ENCODE measurements around the gene UPK2.

Gene UPK2

DNA sequence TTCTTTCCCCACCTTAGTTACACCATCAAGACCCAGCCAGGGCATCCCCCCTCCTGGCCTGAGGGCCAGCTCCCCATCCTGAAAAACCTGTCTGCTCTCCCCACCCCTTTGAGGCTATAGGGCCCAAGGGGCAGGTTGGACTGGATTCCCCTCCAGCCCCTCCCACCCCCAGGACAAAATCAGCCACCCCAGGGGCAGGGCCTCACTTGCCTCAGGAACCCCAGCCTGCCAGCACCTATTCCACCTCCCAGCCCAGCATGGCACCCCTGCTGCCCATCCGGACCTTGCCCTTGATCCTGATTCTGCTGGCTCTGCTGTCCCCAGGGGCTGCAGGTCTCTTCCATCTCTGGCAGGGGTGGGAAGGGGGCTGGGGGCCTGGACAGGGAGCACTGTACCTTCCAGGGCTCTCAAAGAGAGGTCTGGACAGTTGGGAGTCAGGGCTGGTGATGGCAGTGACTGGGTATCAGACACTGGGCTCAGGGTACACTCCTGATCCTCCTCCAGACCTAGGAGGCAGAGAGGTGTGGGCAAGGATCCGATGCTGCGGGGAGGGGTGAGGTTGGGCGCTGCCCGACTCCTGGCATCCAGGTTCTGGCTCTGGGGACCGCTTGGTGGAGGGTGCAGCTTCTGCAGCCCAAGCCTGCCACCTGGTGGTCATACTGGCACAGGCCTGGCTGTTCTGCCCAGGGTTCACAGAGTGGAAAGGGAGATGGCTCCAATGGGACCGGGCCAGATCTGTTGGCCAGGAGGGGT, at the start of gene UPK2:
UPK2 (plus strand) TSS at position 205 of the 753 bp plus-strand sequence; CDS start at position 258, 53 bp downstream.
- in situ Hi-C loops (cut with HindIII; ENCODE audit: low sequenced_read_pairs) = no loop called here

DNA sequence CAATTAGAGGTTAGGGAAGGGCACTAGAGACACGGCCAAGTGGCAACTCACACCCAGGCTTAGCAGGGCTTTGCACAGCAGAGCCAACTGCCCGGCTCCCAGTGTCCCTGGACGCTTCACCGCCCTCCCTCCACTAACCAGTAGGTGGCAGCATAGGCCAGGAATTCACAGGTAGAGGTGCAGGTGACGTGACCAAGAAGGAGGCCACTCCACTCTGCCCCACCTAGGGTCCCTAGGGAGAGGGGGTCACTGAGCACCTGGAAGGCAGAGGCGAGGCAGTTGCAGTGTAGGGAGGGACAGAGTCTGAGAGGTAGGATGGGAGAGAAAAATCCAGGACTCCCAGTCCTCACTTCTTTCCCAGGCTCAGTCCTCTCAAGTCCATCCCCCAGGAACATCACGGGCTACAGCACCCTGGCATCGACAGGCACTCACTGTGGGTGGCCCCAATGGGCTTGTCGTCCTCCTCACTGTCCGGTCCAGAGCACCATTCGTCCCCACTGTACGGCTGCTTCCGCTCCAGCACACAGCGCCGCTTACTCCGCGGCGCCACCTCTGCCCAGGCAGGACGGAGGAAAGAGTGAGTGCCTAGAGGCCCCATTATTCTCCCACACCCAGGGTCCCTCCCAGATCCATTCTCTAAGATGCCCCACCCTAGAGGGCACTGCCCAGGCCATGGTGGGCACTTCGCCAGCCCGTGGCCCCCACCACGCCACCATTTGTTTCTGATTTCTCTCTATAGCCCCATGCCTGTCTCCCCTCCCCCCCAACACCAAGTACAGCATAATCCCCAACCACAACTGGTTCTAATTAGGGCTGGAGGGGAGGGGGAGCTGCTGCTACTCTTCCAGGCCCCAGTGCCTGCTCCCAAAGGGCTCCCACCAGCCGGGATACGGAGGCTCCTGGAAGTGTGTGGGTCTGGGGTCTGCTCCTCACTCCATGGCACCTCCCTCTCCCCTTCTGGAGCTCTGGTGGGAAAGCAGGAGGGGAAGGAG, 48.8 kb upstream of the UPK2 start:
- in situ Hi-C loops (cut with HindIII; ENCODE audit: low sequenced_read_pairs) = loop anchor here (10.0 kb wide), 1 partner anchor 113 kb away; the partner anchor contains the start of gene DDX6

DNA sequence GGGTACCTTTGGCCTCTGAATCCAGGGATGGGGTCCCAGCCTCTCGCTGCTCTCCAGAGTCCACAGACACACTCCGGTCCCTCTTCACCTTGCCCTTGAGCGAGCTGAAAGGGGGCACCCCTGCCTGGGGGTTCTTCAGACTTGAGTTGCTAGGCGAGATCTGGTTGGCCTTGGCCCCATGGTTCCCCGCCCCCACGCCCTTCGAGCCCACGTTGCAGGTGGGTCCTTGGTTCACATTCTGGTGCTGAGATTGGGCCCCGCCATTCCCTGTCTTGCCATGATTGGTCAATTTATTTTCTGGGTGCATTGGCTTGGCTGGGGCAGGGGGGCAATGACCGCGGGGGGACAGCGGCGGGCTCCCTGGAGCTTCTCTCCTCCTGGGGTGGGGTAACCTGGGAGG, 47.8 kb upstream of the UPK2 start:
- in situ Hi-C loops (cut with HindIII; ENCODE audit: low sequenced_read_pairs) = loop anchor here (10.0 kb wide), 1 partner anchor 113 kb away; the partner anchor contains the start of gene DDX6

DNA sequence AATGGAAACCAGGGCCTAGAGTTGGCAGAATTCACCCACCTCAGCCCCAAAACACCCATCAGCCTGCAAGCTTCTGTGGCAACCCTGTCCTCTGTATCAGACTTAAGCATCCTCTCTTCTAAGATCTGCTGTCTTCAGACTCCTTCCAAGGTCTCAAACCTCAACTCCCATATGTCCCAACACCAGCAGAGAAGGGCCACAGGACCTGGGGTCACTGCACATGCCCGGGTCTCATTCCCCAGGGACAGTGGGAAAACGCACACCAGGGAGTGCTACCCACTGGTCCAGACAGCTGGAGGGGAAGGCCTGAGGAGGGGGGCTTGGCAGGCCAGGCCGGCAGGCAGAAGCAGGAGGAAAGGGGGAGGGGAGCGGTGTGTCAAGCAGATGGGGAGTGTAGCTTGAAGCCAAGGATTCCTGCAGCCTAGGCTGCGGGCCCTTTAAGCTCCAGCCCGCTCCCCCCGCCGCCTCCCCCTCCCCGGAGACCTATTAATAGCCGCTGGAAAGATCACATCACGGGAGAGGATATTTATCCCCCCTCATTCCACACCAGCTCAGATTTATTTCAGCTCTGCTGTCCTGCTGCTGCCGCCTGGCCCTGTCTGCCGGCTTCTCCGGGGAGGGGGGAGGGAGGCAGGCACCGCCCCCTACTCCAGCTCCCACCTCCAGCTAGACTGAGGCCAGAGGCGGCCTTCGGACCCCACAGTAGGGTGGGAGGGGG, 47.0 kb upstream of the UPK2 start:
- in situ Hi-C loops (cut with HindIII; ENCODE audit: low sequenced_read_pairs) = loop anchor here (10.0 kb wide), 1 partner anchor 114 kb away; the partner anchor contains the start of gene DDX6

DNA sequence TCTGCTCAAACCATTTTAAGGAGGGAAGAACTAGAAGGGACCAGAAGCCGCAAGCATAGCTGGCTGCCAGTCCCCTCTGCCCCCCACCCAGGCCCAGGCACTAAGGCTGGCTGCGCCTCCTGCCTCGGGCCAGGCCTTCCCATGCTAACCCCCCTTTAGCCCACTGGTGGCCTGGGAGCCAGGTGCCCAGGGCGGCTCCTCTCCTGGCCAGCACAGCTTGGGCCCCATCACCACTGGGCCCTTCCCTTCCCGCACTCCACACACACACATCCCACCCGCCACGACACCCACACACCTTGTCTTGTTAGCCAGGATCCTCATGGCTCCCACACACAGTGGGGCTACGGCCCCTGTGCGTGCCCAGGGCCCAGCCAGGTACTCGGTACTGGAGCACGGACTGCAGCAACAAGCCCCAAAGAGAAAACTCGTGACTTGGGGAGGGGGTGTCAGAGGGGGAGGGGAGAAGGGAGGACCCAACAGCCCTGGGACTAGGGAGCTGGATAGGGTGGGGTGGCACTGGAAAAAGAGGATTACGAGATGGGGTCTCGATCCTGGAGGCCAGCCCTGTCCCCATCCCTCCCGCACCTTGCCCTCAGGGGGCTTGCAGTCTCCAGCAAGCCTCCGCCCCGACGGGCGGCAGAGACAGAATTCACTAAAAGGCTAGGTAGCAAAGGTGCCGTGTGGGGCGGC, 46.3 kb upstream of the UPK2 start:
- in situ Hi-C loops (cut with HindIII; ENCODE audit: low sequenced_read_pairs) = loop anchor here (10.0 kb wide), 1 partner anchor 115 kb away; the partner anchor contains the start of gene DDX6

DNA sequence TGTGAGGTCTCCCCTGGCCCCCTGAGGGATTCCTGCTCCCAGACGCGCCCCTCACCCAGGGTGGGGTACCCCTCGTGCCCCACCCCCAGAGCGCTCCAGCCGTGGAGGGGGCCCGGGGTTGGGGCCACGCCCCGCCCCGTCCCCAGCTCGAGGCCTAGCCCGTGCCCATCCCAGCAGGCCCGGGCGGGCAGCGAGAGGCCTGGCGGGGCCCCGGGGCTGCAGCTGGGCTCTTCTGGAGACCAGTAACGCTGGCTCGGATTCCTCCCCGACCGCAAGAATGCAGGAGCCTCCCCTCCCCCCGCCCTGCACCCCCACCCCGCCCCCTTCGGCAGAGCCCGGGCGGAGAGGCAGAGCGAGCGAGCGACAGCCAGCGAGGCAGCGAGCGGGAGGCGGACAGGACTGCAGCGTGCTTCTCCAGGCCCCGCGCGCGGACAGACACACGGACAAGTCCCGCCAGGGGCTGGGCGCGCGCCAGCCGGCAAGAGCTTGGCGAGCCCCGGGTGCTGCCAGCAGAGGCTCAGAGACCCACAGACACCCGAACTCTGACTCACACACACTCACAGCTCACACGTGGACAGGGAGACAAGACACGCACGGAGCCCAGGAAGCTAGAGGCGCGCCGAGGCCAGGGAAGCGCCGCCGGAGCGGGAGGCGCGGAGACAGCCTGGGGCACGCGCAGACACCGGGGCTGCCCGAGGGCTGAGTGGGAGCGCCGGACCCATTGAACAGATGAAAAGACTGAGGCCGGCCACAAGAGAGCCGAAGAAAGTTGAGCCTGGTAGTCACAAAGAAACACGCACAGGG, 45.6 kb upstream of the UPK2 start:
- in situ Hi-C loops (cut with HindIII; ENCODE audit: low sequenced_read_pairs) = no loop called here

DNA sequence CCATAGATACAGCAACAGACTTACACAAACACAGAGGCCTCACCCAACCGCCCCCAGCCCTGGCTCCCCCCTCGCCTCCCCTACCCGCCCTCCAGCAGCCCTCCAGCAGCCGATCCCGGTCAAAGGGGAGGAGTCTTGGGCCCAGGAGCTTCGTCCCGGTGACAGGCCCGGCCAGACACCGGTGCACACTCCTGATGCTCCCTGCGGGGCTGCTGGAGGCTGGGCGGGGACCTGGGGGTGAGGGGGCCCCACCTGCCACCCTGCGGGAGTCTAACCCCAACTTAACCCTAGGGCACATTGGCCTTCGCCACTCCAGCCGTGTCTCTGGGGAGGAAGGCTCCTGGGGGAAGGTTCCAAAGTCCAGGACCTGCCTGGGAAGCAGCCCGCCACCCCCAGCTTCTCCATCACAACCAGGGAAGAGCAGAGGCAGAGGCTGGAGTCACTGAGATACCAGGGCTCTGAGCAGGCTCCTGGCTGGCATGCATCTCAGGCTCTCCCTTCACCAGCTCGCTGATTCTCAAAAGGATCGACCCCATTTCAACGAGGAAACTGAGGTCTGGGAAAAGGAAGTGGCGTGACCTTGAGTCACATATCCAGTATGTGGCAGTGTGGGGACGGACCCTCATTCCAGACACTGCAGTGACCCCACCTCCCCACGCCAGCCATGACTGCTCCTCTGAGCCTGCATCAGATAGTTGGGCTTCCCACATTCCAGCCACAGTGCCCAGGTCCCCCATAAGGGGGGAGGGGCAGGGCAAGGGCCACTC, 44.8 kb upstream of the UPK2 start:
- in situ Hi-C loops (cut with HindIII; ENCODE audit: low sequenced_read_pairs) = no loop called here

DNA sequence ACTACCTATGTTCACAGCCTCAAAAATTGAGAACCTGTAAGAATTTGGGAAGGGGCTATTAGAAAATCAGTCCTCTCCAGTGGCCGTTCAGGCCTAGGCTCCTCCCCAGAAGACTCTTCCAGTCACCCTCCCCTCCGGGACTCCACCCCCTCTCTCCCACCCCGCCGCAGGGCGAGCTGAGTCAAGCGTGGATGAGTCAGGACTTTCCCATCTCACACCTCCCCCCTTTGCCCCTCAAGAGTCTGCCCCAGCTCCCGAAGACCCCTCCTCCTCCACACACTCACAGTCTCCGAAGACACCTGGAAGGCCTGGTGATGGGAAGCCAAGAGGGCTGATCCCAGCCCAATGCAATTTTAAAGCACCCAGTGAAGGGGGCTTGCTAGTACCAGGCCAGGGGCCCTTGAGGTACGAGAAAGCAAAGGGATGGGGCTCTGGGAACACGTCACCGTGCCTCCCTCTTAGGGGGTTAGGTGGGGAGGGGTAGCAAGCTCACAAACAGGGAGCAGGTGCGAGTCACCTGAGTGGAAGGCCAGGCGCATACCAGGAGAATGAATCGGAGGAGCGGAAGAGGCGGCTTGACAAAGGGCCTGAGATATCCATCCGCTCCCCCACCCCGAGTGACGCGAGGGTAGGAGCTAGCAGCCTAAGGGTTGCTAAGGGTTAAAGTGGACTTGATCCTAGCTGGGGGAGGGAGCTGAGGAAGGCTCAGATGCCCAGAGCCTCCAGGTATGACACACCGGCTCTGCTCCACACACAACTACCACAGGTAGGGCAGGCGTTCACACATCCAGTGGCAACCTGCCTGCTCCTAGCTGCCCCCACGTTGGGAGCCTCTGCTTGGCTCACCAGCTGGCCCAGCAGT, 44.0 kb upstream of the UPK2 start:
- in situ Hi-C loops (cut with HindIII; ENCODE audit: low sequenced_read_pairs) = no loop called here

DNA sequence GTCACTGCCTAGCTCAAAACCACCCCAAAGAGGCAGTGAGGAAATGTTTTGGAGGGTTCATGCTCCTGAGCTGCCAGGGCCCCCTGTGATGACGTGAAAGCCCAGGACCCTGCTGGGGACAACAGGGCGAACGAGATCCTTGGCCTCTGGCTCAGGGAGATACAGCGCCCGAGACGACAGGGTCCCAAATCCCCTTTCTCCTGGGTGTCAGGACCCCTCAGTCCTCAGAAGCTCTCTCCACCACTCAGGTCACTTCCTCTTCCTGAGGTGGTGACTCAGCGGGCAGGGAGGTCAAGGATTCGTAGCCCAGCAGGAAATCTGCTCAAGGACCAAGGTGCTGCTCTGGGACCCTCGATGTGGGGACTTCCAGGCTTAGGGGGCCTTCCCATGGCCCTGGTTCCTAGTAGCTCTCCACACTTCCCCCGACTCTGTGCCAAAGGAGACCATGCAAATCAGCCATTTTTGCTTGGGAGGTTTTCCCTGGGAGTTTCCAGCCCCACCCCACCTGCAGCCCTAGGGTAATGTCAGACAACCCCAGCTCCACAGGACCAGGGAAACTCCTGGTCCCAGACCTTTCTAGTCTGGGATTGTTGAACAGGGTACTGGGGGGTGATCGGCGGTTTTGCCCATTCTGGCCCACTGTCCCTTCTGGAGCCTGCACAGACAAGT, 43.2 kb upstream of the UPK2 start:
- in situ Hi-C loops (cut with HindIII; ENCODE audit: low sequenced_read_pairs) = no loop called here

DNA sequence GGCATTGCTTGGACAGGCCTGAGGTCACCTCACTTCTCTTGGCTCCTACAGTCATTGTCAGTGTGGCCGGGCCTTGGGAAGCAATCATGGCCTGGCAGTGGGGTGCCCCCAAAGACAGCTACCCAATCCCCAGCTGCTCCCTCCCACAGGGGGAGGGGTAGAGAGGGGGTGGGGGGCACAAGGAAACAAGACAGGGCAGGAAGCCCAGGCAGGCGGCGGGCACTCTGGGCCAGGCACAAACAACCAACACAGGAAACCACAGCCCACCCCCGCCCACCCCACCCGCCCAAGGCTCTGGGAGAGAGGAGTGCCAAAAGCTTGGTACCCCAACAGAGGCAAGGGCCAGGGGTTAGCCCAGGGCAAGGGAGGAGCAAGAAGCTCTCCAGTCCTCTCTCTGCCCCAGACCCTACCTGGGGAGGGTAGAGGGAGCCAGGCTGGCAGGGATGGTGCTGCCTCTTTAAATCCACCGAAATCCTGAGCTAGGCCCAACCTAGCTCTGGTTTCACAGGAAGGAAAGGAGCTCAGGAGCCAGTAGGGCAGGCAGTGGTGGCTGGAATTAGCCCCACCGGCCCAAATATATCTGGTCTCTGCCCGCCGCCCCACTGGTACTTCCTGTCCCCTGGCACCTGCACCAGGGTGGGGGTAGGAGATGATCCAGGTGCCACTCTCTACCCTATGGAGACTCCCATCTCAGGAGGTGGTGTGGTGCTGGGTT, 42.5 kb upstream of the UPK2 start:
- in situ Hi-C loops (cut with HindIII; ENCODE audit: low sequenced_read_pairs) = no loop called here

DNA sequence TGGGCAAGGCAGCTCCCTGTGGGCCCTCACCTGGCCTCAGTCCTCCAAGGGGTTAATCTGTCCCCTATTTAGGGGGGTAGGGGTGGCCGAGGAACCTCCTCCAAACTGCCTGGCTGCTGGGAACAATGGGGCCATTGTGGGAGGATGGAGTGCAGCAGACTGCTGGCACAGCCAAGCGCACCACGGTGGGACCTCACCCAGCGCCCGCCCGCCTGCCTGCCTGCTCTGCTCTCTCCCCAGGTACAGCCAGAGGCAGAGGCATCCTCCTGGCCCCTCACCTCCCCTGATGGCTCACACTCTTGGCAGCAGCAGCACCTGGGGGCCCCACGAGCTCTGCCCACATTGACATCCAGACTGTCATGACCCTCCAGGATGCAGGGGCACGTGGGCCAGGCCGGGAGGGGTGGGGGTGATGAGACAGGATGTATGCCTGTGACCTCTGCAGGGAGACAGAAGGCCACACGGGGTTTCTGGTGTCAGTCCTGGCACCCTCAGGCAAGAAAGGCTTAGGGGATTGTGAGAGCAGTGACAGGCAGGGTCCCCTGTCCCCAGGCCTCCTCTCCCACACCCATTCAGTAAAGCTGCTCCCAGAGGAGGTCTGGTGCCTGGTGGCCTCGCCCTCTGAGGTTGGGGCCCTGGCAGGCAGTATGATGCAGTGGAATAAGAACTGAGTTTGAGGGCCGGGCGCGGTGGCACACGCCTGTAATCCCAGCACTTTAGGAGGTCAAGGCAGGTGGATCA, 41.8 kb upstream of the UPK2 start:
- in situ Hi-C loops (cut with HindIII; ENCODE audit: low sequenced_read_pairs) = no loop called here

DNA sequence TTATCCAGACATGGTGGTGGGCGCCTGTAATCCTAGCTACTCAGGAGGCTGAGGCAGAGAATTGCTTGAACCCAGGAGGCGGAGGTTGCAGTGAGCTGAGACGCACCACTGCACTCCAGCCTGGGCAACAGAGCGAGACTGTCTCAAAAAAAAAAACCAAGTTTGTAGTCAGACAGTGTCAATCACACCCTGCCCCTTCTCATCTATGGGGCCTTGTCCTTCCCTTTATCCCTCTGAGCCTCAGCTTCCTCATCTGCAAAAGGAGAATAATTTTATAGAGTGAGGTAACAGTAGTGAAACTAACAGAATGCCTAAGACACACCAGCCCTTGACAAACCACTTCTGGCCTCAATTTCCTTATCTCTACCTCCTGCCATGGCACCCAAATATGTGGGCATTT, 41.1 kb upstream of the UPK2 start:
- in situ Hi-C loops (cut with HindIII; ENCODE audit: low sequenced_read_pairs) = no loop called here

DNA sequence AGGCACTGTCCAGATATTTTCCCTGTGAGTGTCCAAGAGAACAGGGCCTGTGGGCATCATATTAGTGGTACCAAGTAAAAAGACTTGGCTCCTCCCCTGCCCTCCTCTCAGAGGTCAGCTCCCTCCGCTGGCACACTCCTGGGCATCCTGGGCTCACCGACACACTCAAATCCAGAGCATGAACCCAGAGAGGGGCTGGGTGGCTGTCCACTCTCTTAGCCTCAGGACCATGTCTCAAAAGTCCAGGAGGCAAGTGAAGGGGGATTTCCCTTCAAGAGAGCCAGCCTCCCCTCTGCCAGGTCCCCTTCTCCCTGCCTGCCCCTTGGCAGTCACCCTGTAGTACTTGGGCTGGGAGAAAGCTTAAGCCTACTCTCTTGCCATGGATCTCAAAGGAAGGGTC, 40.7 kb upstream of the UPK2 start:
- in situ Hi-C loops (cut with HindIII; ENCODE audit: low sequenced_read_pairs) = no loop called here

DNA sequence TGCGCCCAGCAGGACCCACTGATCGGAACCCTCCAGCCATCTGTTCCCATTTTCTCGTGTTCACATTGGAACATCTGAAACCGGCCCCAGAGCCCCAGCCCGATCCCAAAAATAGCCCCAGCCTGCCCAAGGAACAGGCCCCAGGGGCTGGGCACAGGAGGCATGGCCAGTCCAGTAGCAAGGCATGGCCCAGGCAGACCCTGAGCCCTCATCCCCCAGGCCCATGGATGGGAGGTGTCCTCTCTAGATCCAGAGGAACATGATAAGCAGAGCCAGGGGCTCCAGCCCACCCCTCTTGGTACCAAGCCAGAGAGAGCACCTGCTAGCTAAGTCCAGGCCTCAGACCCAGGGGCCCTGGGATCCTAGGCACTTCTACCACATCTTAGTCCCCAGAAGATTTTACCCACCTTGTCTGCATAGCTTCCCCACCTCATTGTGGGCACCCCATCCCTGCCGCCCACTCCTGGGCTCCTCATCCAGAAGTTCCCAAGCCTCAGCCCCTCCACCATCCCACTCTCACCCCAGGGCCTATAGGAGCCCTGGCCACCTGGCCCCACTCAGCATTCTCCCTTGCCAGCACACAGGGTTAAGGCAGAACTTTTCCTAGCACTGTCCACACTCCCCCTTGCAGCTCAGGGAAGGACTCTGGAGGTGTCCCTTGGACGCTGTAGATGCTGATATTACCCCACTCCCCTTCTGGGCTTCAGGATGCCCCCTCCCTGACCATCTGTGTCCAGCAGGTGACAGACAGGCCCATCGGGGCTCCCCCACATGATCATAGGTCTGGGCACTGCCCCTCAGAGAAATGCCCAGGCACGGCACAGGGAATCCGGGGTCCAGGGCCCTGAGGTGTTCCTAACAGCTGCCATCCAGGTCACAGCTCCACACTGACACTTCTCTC, 39.9 kb upstream of the UPK2 start:
- in situ Hi-C loops (cut with HindIII; ENCODE audit: low sequenced_read_pairs) = no loop called here

DNA sequence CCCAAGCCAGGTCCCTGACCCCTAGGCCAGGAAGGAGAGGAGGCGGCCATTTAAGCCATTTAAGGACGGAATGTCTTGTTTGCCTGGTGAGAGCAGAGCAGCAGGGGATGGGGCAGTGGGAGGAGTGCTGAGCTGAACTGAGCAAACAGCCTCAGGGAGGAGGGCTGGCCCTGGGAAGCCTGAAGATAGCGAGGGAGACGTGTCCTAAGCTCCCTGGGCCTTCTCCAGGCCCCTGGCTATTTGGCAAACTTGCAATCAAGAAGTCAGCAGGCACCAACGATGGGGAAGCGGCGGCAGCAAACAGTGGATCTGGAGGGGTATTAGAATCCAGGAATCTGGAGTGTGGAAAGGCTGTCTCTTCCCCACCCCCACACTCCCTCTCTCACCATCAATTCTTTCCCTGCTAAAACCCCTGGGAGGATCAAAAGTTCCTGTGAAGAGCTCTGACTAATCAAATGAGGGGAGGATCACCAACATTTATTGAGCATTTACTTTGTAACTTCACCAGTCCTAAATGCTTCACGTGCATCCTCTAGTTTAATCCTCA, 39.2 kb upstream of the UPK2 start:
- in situ Hi-C loops (cut with HindIII; ENCODE audit: low sequenced_read_pairs) = no loop called here

Data from endothelial cell of hepatic sinusoid (primary cell).